ENCODE results near the gene CELSR1. TPM values are rescaled to one million over a fixed set of nuclear protein-coding genes. Genes with fewer than 3 reads are reported as not detected.
"Not testable (repeated sequence)": the region's sequence is repeated elsewhere in the genome, so short reads cannot be mapped to it uniquely, and the experiment has no call there.

Gene CELSR1
- total RNA-seq, 1 donor from 2014 or later: 32.9 TPM

GRCh38 chr22:46406791-46407190 is 130.6 kb downstream of the CELSR1 start:
- no peaks in the 10 kb centered on the region for H3K9me3 ChIP-seq
- DNase-seq (ENCODE audit: extremely low spot score in 2 of 2): no peak
- no peak overlapping the region for H3K4me3 ChIP-seq
- no peaks in the 10 kb centered on the region for H3K27me3 ChIP-seq
- no peak for TF ChIP-seq CTCF (IDR thresholded peaks at IDR 0.05)
- no peak for TF ChIP-seq POLR2AphosphoS5 (IDR thresholded peaks at IDR 0.05; ENCODE audit: insufficient read depth in 1 of 2, low read depth in 1 of 2)
- no peak for TF ChIP-seq POLR2A (IDR thresholded peaks at IDR 0.05)
- no peak overlapping the region for H3K27ac ChIP-seq
- intact Hi-C loops (cut with DNase I): no loop called here
- H3K36me3 ChIP-seq: peaks cover 0 to 13% of the 10 kb centered on the region in 2 donors
- no peaks in the 10 kb centered on the region for H3K4me1 ChIP-seq

- Histone ChIP-seq H3K36me3 (peaks cover 0 to 13% of the 10 kb centered on the region in 2 donors), H3K9me3 (no peaks in the 10 kb centered on the region), H3K27ac (no peak overlapping the region), H3K4me3 (no peak overlapping the region), H3K4me1 (no peaks in the 10 kb centered on the region), H3K27me3 (no peaks in the 10 kb centered on the region)
- intact Hi-C loops (cut with DNase I): no loop called here
- TF ChIP-seq CTCF (IDR thresholded peaks at IDR 0.05) (no peak), POLR2AphosphoS5 (IDR thresholded peaks at IDR 0.05; ENCODE audit: insufficient read depth in 1 of 2, low read depth in 1 of 2) (no peak), POLR2A (IDR thresholded peaks at IDR 0.05) (no peak)
- DNase-seq (ENCODE audit: extremely low spot score in 2 of 2): no peak
Measured at GRCh38 chr22:46406349-46406748, 131.1 kb downstream of the CELSR1 start.

- no peak overlapping the region for H3K4me3 ChIP-seq
- TF ChIP-seq CTCF (IDR thresholded peaks at IDR 0.05): no peak
- no peak for TF ChIP-seq POLR2A (IDR thresholded peaks at IDR 0.05)
- no peak for TF ChIP-seq POLR2AphosphoS5 (IDR thresholded peaks at IDR 0.05; ENCODE audit: insufficient read depth in 1 of 2, low read depth in 1 of 2)
- H3K36me3 ChIP-seq: peaks cover 0 to 13% of the 10 kb centered on the region in 2 donors
- H3K4me1 ChIP-seq: no peaks in the 10 kb centered on the region
- intact Hi-C loops (cut with DNase I): no loop called here
- no peak for DNase-seq (ENCODE audit: extremely low spot score in 2 of 2)
- no peak overlapping the region for H3K27ac ChIP-seq
- no peaks in the 10 kb centered on the region for H3K9me3 ChIP-seq
- no peaks in the 10 kb centered on the region for H3K27me3 ChIP-seq
Measured at GRCh38 chr22:46405901-46406300, 131.5 kb downstream of the CELSR1 start.

- H3K36me3 ChIP-seq; H3K9me3 ChIP-seq; intact Hi-C loops (cut with DNase I); H3K27ac ChIP-seq; H3K4me1 ChIP-seq; H3K27me3 ChIP-seq; H3K4me3 ChIP-seq; DNase-seq (ENCODE audit: extremely low spot score in 2 of 2): not testable (repeated sequence)
Measured at GRCh38 chr22:46403880-46404279, 133.5 kb downstream of the CELSR1 start.

GRCh38 chr22:46402505-46402904 is 134.9 kb downstream of the CELSR1 start:
- H3K4me1 ChIP-seq: no peaks in the 10 kb centered on the region
- no peak for DNase-seq (ENCODE audit: extremely low spot score in 2 of 2)
- peaks cover 0 to 6% of the 10 kb centered on the region in 2 donors for H3K36me3 ChIP-seq
- intact Hi-C loops (cut with DNase I): no loop called here
- no peaks in the 10 kb centered on the region for H3K9me3 ChIP-seq
- no peak overlapping the region for H3K4me3 ChIP-seq
- no peaks in the 10 kb centered on the region for H3K27me3 ChIP-seq
- no peak overlapping the region for H3K27ac ChIP-seq
- TF ChIP-seq POLR2AphosphoS5 (IDR thresholded peaks at IDR 0.05; ENCODE audit: insufficient read depth in 1 of 2, low read depth in 1 of 2): no peak
- TF ChIP-seq POLR2A (IDR thresholded peaks at IDR 0.05): no peak
- no peak for TF ChIP-seq CTCF (IDR thresholded peaks at IDR 0.05)

GRCh38 chr22:46401370-46401769 is 136.1 kb downstream of the CELSR1 start:
- no peak for TF ChIP-seq CTCF (IDR thresholded peaks at IDR 0.05)
- no peak for TF ChIP-seq POLR2AphosphoS5 (IDR thresholded peaks at IDR 0.05; ENCODE audit: insufficient read depth in 1 of 2, low read depth in 1 of 2)
- no peak for TF ChIP-seq POLR2A (IDR thresholded peaks at IDR 0.05)
- DNase-seq (ENCODE audit: extremely low spot score in 2 of 2): no peak
- H3K27me3 ChIP-seq: no peaks in the 10 kb centered on the region
- no peaks in the 10 kb centered on the region for H3K9me3 ChIP-seq
- intact Hi-C loops (cut with DNase I): no loop called here
- no peak overlapping the region for H3K4me3 ChIP-seq
- H3K36me3 ChIP-seq: peaks cover 0 to 7% of the 10 kb centered on the region in 2 donors
- H3K27ac ChIP-seq: no peak overlapping the region
- no peaks in the 10 kb centered on the region for H3K4me1 ChIP-seq

All from vagina (tissue), 2 donors.